ENCODE results near the gene TNIK.

Gene TNIK

GRCh38 chr3:171365489-171365888, 94.7 kb downstream of the TNIK start:
- Histone ChIP-seq H3K79me2 (ENCODE audit: insufficient read depth, low read length) (peaks cover 78% of the 10 kb centered on the region), H2AFZ (ENCODE audit: low read length) (no peak overlapping the region), H3K36me3 (ENCODE audit: insufficient read depth, low read length) (0 out of 2 replicates have a peak, but pooled peaks cover 11% of the 10 kb centered on the region), H3K9me2 (replicated peaks; ENCODE audit: low read depth, low read length) (no peaks in the 10 kb centered on the region), H3K9me3 (ENCODE audit: insufficient read depth, low read depth, low read length) (no peaks in the 10 kb centered on the region), H3K4me2 (ENCODE audit: low read depth, low read length, poor library complexity, severe bottlenecking) (no peak overlapping the region), H3K9ac (ENCODE audit: low read depth, low read length, poor library complexity, severe bottlenecking) (no peak overlapping the region), H3K4me1 (ENCODE audit: insufficient read depth, low read length, poor library complexity, severe bottlenecking) (peaks cover 30% of the 10 kb centered on the region), H3K4me3 (ENCODE audit: low read length, poor library complexity, severe bottlenecking) (no peak overlapping the region), H4K20me1 (ENCODE audit: insufficient read depth, low read length, poor library complexity, severe bottlenecking) (peaks cover 3% of the 10 kb centered on the region), H3K27me3 (ENCODE audit: insufficient read depth, low read length, poor library complexity, severe bottlenecking) (no peaks in the 10 kb centered on the region), H3F3A (ENCODE audit: low read depth) (no peaks in the 10 kb centered on the region)
- TF ChIP-seq EZH2phosphoT487 (IDR thresholded peaks at IDR 0.05; ENCODE audit: borderline replicate concordance): no peak
- no peak for TF ChIP-seq CTCF (conservative IDR thresholded peaks at IDR 0.05; ENCODE audit: low read length)

- no peaks in the 10 kb centered on the region for H3F3A ChIP-seq (ENCODE audit: low read depth)
- H3K36me3 ChIP-seq (ENCODE audit: insufficient read depth, low read length): 0 out of 2 replicates have a peak, but pooled peaks cover 11% of the 10 kb centered on the region
- H3K4me3 ChIP-seq (ENCODE audit: low read length, poor library complexity, severe bottlenecking): no peak overlapping the region
- no peaks in the 10 kb centered on the region for H3K27me3 ChIP-seq (ENCODE audit: insufficient read depth, low read length, poor library complexity, severe bottlenecking)
- H3K79me2 ChIP-seq (ENCODE audit: insufficient read depth, low read length): peaks cover 78% of the 10 kb centered on the region
- no peak overlapping the region for H3K9ac ChIP-seq (ENCODE audit: low read depth, low read length, poor library complexity, severe bottlenecking)
- peaks cover 33% of the 10 kb centered on the region for H3K4me1 ChIP-seq (ENCODE audit: insufficient read depth, low read length, poor library complexity, severe bottlenecking)
- no peak for TF ChIP-seq EZH2phosphoT487 (IDR thresholded peaks at IDR 0.05; ENCODE audit: borderline replicate concordance)
- TF ChIP-seq CTCF (conservative IDR thresholded peaks at IDR 0.05; ENCODE audit: low read length): no peak
- H3K9me2 ChIP-seq (replicated peaks; ENCODE audit: low read depth, low read length): no peaks in the 10 kb centered on the region
- H3K4me2 ChIP-seq (ENCODE audit: low read depth, low read length, poor library complexity, severe bottlenecking): no peak overlapping the region
- peaks cover 3% of the 10 kb centered on the region for H4K20me1 ChIP-seq (ENCODE audit: insufficient read depth, low read length, poor library complexity, severe bottlenecking)
- no peak overlapping the region for H2AFZ ChIP-seq (ENCODE audit: low read length)
- H3K9me3 ChIP-seq (ENCODE audit: insufficient read depth, low read depth, low read length): no peaks in the 10 kb centered on the region
Observed at GRCh38 chr3:171364500-171364899, 95.7 kb downstream of the TNIK start.

- no peaks in the 10 kb centered on the region for H3K27me3 ChIP-seq (ENCODE audit: insufficient read depth, low read length, poor library complexity, severe bottlenecking)
- TF ChIP-seq EZH2phosphoT487 (IDR thresholded peaks at IDR 0.05; ENCODE audit: borderline replicate concordance) (no peak), CTCF (conservative IDR thresholded peaks at IDR 0.05; ENCODE audit: low read length) (no peak)
- no peaks in the 10 kb centered on the region for H3K9me3 ChIP-seq (ENCODE audit: insufficient read depth, low read depth, low read length)
- H3K36me3 ChIP-seq (ENCODE audit: insufficient read depth, low read length): 0 out of 2 replicates have a peak, but pooled peaks cover 6% of the 10 kb centered on the region
- H4K20me1 ChIP-seq (ENCODE audit: insufficient read depth, low read length, poor library complexity, severe bottlenecking): peaks cover 3% of the 10 kb centered on the region
- H2AFZ ChIP-seq (ENCODE audit: low read length): no peak overlapping the region
- no peaks in the 10 kb centered on the region for H3K9me2 ChIP-seq (replicated peaks; ENCODE audit: low read depth, low read length)
- H3K79me2 ChIP-seq (ENCODE audit: insufficient read depth, low read length): peaks cover 78% of the 10 kb centered on the region
- no peaks in the 10 kb centered on the region for H3F3A ChIP-seq (ENCODE audit: low read depth)
- H3K9ac ChIP-seq (ENCODE audit: low read depth, low read length, poor library complexity, severe bottlenecking): no peak overlapping the region
- peaks cover 45% of the 10 kb centered on the region for H3K4me1 ChIP-seq (ENCODE audit: insufficient read depth, low read length, poor library complexity, severe bottlenecking)
- no peak overlapping the region for H3K4me3 ChIP-seq (ENCODE audit: low read length, poor library complexity, severe bottlenecking)
- no peak overlapping the region for H3K4me2 ChIP-seq (ENCODE audit: low read depth, low read length, poor library complexity, severe bottlenecking)
Observed at GRCh38 chr3:171363202-171363601, 97.0 kb downstream of the TNIK start.

All from Loucy (cell line).